ENCODE data around the gene PPM1K.
A peak's percentile ranks its signal among the peaks of the same experiment; 100 is the strongest.
"Not testable (repeated sequence)": the region's sequence is repeated elsewhere in the genome, so short reads cannot be mapped to it uniquely, and the experiment has no call there.

Gene PPM1K

GRCh38 chr4:88284439-88285234 lies at the start of gene PPM1K:
Gene PPM1K (minus strand): TSS chr4:88284561. CDS start chr4:88278583, 5,978 bp downstream.
- H3K36me3 ChIP-seq (ENCODE audit: control insufficient read depth, insufficient read depth, low read length) = no peaks in the 10 kb centered on the region
- H3K9me3 ChIP-seq (ENCODE audit: control insufficient read depth, insufficient read depth, low read length) = no peaks in the 10 kb centered on the region
- DNase-seq (ENCODE audit: low read depth, low spot score) = peak; percentile 94
- H3K27ac ChIP-seq (ENCODE audit: low read length) = no peak within 1 kb of the TSS
- no CpG with 5 or more reads among the region's 55 CpGs for WGBS (ENCODE audit: insufficient coverage, insufficient read length)
- H3K4me3 ChIP-seq (ENCODE audit: low read length) = peak within 1 kb of the TSS; percentile 47
- 0 out of 2 replicates have a peak, but pooled peaks cover 1% of the 10 kb centered on the region for H3K4me1 ChIP-seq (ENCODE audit: control insufficient read depth, insufficient read depth, low read length)
- no peaks in the 10 kb centered on the region for H3K27me3 ChIP-seq (ENCODE audit: control insufficient read depth, insufficient read depth, low read length)

GRCh38 chr4:88333741-88334405 lies 49.5 kb upstream of the PPM1K start:
- DNase-seq (ENCODE audit: low read depth, low spot score) = no peak
- no peaks in the 10 kb centered on the region for H3K9me3 ChIP-seq (ENCODE audit: control insufficient read depth, insufficient read depth, low read length)
- H3K36me3 ChIP-seq (ENCODE audit: control insufficient read depth, insufficient read depth, low read length) = no peaks in the 10 kb centered on the region
- no peak overlapping the region for H3K4me3 ChIP-seq (ENCODE audit: low read length)
- H3K27ac ChIP-seq (ENCODE audit: low read length) = no peak overlapping the region
- no CpG with 5 or more reads among the region's 1 CpG for WGBS (ENCODE audit: insufficient coverage, insufficient read length)
- no peaks in the 10 kb centered on the region for H3K4me1 ChIP-seq (ENCODE audit: control insufficient read depth, insufficient read depth, low read length)
- H3K27me3 ChIP-seq (ENCODE audit: control insufficient read depth, insufficient read depth, low read length) = no peaks in the 10 kb centered on the region

DNA sequence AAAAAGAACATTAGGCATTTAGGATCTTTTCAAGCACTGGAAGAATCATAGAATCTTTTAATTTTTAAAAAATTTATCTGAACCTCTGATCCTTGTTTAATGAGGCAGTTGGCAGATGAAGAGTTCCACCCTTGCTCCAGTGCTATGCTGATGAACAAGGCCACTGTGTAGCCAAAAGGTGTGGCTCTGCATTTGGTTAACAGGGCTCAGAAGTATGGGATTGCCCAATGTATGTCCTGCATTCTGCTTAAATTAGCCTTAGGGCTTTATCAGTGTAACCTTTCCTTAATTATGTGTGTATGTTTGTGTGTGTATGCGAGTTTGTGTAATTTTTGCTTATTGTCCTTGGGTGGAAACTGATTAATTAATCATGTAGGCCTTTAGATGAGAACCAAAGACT lies 43.3 kb upstream of the PPM1K start:
- H3K9me3 ChIP-seq (ENCODE audit: control insufficient read depth, insufficient read depth, low read length) = no peaks in the 10 kb centered on the region
- no peak overlapping the region for H3K27ac ChIP-seq (ENCODE audit: low read length)
- no peak for DNase-seq (ENCODE audit: low read depth, low spot score)
- no CpG with 5 or more reads among the region's 1 CpG for WGBS (ENCODE audit: insufficient coverage, insufficient read length)
- H3K27me3 ChIP-seq (ENCODE audit: control insufficient read depth, insufficient read depth, low read length) = no peaks in the 10 kb centered on the region
- H3K36me3 ChIP-seq (ENCODE audit: control insufficient read depth, insufficient read depth, low read length) = no peaks in the 10 kb centered on the region
- no peak overlapping the region for H3K4me3 ChIP-seq (ENCODE audit: low read length)
- H3K4me1 ChIP-seq (ENCODE audit: control insufficient read depth, insufficient read depth, low read length) = no peaks in the 10 kb centered on the region

- H3K27me3 ChIP-seq (ENCODE audit: control insufficient read depth, insufficient read depth, low read length) = no peaks in the 10 kb centered on the region
- no peak for DNase-seq (ENCODE audit: low read depth, low spot score)
- no peaks in the 10 kb centered on the region for H3K36me3 ChIP-seq (ENCODE audit: control insufficient read depth, insufficient read depth, low read length)
- WGBS (ENCODE audit: insufficient coverage, insufficient read length) = no CpG with 5 or more reads among the region's 5 CpGs
- H3K9me3 ChIP-seq (ENCODE audit: control insufficient read depth, insufficient read depth, low read length) = no peaks in the 10 kb centered on the region
- peaks cover 4% of the 10 kb centered on the region; the same call in 1 of the 2 replicates for H3K4me1 ChIP-seq (ENCODE audit: control insufficient read depth, insufficient read depth, low read length)
- no peak overlapping the region for H3K27ac ChIP-seq (ENCODE audit: low read length)
- no peak overlapping the region for H3K4me3 ChIP-seq (ENCODE audit: low read length)
These were observed 36.5 kb upstream of the PPM1K start for GRCh38 chr4:88320780-88321373.

- Histone ChIP-seq H3K27me3 (ENCODE audit: control insufficient read depth, insufficient read depth, low read length) (no peaks in the 10 kb centered on the region), H3K27ac (ENCODE audit: low read length) (no peak overlapping the region), H3K4me1 (ENCODE audit: control insufficient read depth, insufficient read depth, low read length) (peaks cover 4% of the 10 kb centered on the region; the same call in 1 of the 2 replicates), H3K9me3 (ENCODE audit: control insufficient read depth, insufficient read depth, low read length) (no peaks in the 10 kb centered on the region), H3K4me3 (ENCODE audit: low read length) (no peak overlapping the region), H3K36me3 (ENCODE audit: control insufficient read depth, insufficient read depth, low read length) (no peaks in the 10 kb centered on the region)
- no CpG with 5 or more reads among the region's 1 CpG for WGBS (ENCODE audit: insufficient coverage, insufficient read length)
- no peak for DNase-seq (ENCODE audit: low read depth, low spot score)
These were observed 35.9 kb upstream of the PPM1K start for GRCh38 chr4:88320224-88320779.

DNA sequence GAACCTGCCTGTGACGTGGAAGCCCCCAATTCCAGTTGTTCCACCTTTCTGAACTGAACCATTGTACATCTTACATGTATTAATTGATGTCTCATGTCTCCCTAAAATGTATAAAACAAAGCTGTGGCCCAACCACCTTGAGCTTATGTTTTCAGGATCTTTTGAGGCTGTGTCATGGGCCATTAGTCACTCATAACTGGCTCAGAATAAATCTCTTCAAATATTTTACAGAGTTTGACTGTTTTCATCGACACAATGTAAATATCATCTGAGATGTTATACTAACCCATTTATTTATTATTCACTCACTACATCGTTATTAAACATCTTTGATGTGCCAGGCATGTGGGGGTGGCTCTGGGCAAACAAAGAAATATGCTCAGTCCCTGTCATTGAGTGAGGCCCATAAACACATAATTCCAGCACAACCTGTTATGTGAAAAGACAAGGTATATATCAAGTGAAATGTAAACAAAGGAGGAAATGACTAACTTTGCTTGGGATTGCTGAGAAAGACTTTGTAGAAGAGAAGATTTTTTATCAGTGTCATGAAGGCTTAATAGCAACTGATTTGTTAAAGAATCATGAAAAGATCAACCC lies 34.5 kb upstream of the PPM1K start:
- H3K36me3 ChIP-seq (ENCODE audit: control insufficient read depth, insufficient read depth, low read length) = no peaks in the 10 kb centered on the region
- DNase-seq (ENCODE audit: low read depth, low spot score) = no peak
- no peaks in the 10 kb centered on the region for H3K9me3 ChIP-seq (ENCODE audit: control insufficient read depth, insufficient read depth, low read length)
- no peaks in the 10 kb centered on the region for H3K27me3 ChIP-seq (ENCODE audit: control insufficient read depth, insufficient read depth, low read length)
- H3K27ac ChIP-seq (ENCODE audit: low read length) = no peak overlapping the region
- H3K4me1 ChIP-seq (ENCODE audit: control insufficient read depth, insufficient read depth, low read length) = peaks cover 4% of the 10 kb centered on the region; the same call in 1 of the 2 replicates
- WGBS (ENCODE audit: insufficient coverage, insufficient read length) = 90% methylated on average over 2 of the region's 3 CpGs
- H3K4me3 ChIP-seq (ENCODE audit: low read length) = no peak overlapping the region

- H3K9me3 ChIP-seq (ENCODE audit: control insufficient read depth, insufficient read depth, low read length) = no peaks in the 10 kb centered on the region
- peaks cover 1% of the 10 kb centered on the region for H3K4me1 ChIP-seq (ENCODE audit: control insufficient read depth, insufficient read depth, low read length)
- H3K27me3 ChIP-seq (ENCODE audit: control insufficient read depth, insufficient read depth, low read length) = no peaks in the 10 kb centered on the region
- H3K4me3 ChIP-seq (ENCODE audit: low read length) = no peak overlapping the region
- no CpG with 5 or more reads among the region's 5 CpGs for WGBS (ENCODE audit: insufficient coverage, insufficient read length)
- H3K27ac ChIP-seq (ENCODE audit: low read length) = no peak overlapping the region
- no peak for DNase-seq (ENCODE audit: low read depth, low spot score)
- peaks cover 3% of the 10 kb centered on the region; the same call in 1 of the 2 replicates for H3K36me3 ChIP-seq (ENCODE audit: control insufficient read depth, insufficient read depth, low read length)
These were observed 31.2 kb upstream of the PPM1K start for GRCh38 chr4:88315460-88316017.

DNA sequence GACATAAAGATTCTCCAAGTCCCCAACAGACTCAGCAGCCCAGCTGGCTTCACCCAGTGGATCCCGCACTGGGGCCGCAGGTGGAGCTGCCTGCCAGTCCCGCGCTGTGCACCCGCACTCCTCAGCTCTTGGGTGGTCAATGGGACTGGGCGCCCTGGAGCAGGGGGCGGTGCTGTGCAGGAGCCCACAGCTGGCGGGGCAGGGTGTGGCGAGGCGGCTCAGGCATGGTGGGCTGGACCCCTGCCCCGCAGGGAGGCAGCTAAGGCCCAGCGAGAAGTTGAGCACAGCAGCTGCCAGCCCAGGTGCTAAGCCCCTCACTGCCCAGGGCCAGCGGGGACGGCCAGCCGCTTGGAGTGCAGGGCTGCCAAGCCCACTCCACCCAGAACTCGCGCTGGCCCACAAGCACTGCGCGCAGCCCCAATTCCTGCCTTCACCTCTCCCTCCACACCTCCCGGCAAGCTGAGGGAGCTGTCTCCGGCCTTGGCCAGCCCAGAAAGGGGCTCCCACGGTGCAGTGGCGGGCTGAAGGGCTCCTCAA lies 28.8 kb upstream of the PPM1K start:
- not testable (repeated sequence) for H3K4me1 ChIP-seq (ENCODE audit: control insufficient read depth, insufficient read depth, low read length); DNase-seq (ENCODE audit: low read depth, low spot score); H3K36me3 ChIP-seq (ENCODE audit: control insufficient read depth, insufficient read depth, low read length); H3K27me3 ChIP-seq (ENCODE audit: control insufficient read depth, insufficient read depth, low read length); H3K27ac ChIP-seq (ENCODE audit: low read length); H3K4me3 ChIP-seq (ENCODE audit: low read length); H3K9me3 ChIP-seq (ENCODE audit: control insufficient read depth, insufficient read depth, low read length)
- no CpG with 5 or more reads among the region's 23 CpGs for WGBS (ENCODE audit: insufficient coverage, insufficient read length)

DNA sequence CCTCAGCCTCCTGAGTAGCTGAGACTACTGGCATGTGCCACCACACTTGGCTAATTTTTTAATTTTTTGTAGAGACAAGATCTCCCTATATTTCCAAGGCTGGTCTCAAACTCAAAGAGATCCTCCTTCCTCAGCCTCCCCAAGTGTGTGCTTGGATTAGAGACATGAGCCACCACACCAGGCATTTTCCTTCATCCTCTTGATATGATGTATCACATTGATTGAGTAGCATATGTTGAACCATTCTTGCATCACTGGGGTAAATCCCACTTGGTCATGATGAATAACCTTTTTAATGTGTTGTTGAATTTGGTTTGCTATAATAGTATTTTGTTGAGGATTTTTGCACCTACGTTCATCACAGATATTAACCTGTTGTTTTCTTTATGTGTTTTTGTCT lies 24.2 kb upstream of the PPM1K start:
- WGBS (ENCODE audit: insufficient coverage, insufficient read length) = no CpG with 5 or more reads among the region's 1 CpG
- Histone ChIP-seq H3K4me3 (ENCODE audit: low read length) (no peak overlapping the region), H3K9me3 (ENCODE audit: control insufficient read depth, insufficient read depth, low read length) (no peaks in the 10 kb centered on the region), H3K4me1 (ENCODE audit: control insufficient read depth, insufficient read depth, low read length) (no peaks in the 10 kb centered on the region; the same call in 1 of the 2 replicates), H3K27ac (ENCODE audit: low read length) (no peak overlapping the region), H3K27me3 (ENCODE audit: control insufficient read depth, insufficient read depth, low read length) (no peaks in the 10 kb centered on the region), H3K36me3 (ENCODE audit: control insufficient read depth, insufficient read depth, low read length) (peaks cover 3% of the 10 kb centered on the region; the same call in 1 of the 2 replicates)
- no peak for DNase-seq (ENCODE audit: low read depth, low spot score)
